HG02840 (cell line): ENCODE measurements around the gene ACKR3.

ENCODE experiments used
- ATAC-seq: cut with Tn5 transposase; IDR thresholded peaks from one replicate; pipeline ENCODE4 v1.9.1; 2021; ENCODE audit warnings: mild to moderate bottlenecking, moderate library complexity, moderate number of reproducible peaks; ENCODE audit not compliant: unreplicated experiment, low FRiP score

ACKR3 gene

DNA sequence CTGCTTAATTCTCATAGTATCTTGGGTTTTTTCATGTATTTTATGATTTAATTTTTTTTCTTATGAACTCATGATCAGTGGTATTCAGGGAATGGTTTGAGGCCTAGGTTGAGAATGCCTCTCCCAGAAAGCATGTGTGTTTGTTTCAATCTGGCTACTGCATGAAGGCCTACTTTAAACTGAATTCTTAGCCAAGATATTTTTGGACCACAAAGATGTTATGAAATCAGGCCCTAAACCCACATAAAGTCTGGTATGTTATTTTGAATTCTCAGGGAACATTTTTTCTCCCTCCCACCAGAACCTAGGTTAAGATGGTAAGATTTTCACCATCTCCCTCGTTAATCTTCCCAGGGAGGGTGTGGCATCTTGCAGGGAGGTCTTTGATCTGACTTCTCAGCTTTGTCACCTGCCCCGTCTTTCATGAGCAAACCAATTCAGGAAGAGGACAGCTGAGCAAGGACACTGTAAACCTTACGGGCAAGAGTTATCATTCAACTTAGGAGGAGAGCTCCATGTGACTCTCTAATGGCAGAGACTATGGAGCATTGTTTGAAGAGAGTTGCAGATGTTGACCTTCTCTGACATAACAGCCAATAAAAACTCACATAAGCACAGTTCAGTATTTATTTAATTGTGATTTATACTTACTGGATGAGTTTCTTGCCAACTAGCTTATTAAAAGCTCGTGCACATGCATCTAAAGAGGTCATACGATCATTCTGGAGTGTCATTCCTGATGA lies 21.3 kb upstream of the ACKR3 start:
- ATAC-seq, result no peak

DNA sequence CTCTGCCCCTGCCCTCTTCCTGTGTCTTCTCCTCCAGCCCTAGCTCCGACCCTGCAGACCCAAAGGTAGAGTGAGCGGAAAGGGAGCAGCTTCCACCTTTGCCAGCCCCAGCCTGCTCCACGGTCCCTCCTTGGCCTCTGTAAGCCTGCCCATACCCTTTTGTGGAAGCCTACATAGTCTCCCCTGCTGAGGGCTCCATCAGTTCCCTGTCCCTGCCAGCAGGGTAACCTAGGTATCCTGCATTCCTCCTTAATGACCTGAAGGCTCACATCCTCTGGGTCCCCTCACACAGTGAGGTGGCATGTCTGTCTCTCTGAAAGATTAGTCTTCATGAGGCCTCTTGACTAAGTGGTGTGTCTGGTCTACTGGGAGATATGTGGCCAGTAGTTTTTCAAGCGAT lies 20.5 kb upstream of the ACKR3 start:
- no peak for ATAC-seq

DNA sequence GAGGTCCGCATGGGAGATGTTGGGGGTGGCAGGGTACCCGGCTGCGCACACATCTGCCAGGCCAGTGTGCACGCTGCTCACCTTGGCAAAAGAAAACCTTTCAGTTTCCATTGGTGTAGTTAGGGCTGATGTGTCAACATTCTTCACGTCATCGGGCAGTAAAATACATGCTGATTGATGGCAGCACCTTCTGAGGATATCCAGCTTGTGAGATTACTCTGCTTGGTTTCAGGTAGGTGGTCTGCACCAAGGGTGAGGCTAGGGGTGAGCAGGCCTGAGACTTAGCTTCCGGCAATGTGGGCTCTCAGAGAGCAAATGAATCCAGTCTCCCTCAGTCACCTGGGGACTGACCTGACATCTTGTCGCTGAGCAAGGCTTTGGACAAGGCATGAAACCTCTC lies 19.3 kb upstream of the ACKR3 start:
- ATAC-seq, result no peak

DNA sequence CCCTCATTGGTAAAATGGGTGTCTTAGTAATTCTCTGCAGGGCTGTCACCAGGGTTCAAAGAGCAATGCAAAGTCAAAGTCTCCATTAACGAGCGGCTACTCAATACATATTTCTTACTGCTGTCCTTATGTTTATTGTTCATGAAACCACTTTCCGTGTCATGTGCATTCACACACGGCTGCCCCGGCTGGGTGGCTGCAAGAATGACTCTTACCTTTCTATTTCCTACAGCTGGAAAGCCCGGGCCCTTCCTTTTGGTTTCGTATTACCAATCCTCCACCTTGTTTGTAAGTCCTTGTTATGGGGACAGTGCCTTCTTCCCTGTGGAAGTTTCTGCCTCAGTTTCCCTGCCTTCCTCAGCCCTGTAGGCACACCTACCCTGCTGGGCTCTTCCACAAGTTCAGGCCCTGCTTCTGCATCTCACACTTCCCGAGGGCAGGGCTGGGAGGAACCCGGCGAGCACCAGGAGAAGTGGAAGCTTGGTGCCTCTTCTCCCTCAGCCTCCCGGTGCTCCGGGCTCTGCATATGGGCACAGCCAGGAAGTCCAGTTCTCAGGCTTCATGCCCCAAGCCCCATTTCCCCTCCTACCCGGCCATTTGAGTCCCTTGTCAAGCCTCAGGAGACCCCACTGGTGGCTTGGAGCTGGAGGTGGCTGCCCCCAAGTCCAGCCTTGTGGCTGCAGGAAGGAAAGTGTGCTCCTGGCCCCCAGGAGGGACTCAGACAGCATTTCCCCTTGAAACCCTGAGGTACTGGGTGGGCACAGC lies 18.7 kb upstream of the ACKR3 start:
- ATAC-seq, result peak; percentile 43

DNA sequence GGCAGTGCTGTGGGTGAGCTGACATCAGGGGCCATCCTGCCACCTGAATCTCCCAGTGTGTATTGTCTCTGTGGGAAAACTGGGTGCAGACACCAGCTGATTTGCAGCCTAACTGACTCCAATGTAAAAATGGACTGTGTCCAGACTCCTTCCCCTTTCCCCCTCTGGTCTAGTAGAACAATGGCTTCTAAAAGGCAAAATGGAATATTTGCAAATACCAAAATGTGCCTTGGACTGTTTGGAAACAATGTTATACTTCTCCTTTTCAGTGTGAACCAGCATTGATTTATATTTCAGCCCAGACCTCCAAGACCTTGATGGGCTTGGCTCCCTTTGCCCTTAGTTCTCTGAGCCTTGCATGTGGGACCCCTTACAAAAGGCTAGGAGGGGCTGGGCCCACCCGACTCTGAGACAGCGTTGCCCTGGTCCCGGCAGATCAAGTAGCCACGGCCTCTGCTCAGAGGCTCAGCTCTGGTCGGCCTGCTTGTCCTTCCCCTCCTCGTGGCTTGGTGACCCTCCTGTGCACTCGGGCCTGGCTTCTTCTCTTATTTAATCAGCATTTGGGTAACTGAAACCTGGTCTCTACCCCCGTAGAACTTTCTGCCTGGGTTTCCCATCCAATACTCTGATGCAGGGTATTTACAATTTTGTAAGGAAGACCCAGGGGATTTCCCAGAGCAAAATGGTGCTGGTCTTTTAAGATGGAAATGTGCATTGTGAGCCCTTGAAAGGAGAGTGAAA lies 18.0 kb upstream of the ACKR3 start:
- ATAC-seq, result no peak

DNA sequence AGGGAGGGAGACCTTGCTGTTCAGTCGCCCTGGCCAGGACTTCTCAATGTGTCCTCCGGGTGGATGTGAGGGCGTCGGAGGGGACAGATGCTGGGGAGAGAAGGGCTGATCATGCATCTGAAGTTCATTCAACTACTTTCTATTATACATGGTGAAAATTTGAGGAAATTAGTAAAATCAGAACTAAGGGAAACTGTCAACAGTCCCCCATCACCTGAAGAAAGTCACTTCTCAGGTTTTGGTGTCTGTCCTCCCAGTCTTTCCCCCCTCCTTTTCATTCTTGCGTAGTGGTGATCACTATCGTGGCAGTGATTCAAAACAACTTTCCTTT lies 17.4 kb upstream of the ACKR3 start:
- no peak for ATAC-seq

DNA sequence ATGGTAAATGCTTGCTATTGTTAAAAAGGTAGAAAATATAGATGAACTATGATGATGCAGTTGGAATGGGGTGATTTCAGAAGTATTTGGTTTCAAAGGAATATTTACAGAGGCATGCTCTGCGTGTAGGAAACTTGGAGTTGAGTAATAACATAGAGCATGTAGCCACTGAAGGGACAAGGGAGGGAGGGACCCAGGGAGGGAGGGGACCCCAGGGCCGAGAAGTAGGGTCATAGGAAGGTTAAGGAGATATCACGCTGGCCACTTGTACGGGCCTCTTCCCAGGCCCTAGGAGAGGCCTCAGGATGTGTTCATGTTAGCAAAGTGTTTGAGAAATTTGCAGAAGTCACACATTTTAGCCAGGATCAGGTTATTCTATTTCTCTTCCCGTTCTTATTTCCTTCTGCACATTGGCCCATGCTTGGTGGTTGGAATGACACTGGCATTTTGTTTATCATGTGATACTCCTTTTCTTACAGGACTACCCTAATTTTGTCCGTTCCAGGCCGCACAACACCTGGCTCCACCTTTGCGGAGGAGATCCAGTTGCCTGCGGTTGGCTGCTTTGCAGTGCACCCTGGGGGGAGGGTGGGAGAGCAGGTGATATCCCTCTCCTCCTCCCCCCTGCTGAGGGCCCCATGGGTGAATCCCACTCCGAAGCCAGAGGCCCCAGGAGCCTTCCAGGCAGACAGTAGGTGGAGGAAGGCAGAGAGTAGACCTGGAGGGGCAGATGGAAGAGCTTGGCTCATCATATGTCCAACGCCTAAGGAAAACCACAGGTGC lies 16.9 kb upstream of the ACKR3 start:
- ATAC-seq, result no peak

DNA sequence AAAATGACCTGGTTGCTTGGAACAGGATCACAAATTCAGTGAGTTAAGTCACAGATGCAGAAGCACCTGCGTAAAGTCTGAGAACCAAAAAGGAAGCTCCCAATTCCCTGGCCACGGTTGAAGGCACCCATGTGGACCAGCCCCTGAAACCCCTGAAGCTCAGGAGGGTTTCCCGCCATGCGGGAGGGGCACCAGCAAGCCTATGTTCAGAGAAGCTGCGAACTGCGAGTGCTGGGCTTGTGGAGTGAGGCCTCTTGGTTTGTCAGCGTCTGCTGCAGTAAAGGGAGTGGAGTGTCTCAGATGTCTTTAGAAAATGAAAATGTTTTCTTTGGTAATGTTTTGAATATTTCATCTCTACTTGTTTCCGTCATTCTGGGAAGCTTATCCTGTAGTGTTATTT lies 16.1 kb upstream of the ACKR3 start:
- ATAC-seq, result no peak

DNA sequence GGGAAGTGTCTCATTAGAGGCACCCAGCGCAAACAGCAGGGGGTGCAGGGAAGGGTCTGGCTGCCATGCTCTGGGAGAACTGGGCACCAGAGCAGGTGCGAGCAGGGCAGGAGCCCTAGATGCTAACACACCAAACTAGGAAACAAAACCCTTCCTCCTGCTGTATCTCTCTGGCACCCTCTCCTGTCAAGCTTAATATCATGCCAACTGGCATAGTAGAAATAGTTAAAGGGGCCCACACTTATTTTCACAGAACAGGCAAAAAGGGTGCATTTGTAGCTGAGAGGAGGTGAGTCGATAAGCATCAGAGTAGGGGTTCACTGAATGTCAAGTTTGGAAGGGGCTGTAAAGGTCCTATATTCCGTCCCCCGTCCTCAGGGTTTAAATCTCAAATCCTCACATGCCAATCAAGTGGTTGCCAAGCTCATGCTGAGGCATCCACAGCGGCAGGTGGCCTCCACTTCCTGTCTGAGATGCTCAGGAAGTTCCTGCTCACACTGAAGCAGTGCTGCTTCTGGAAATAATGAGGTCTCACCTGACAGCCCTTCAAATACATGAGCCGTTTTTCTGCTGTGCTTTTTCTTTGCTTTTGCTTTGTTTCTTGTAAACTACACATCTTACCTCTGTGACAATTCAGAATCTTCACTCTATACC lies 14.9 kb upstream of the ACKR3 start:
- ATAC-seq, result no peak

DNA sequence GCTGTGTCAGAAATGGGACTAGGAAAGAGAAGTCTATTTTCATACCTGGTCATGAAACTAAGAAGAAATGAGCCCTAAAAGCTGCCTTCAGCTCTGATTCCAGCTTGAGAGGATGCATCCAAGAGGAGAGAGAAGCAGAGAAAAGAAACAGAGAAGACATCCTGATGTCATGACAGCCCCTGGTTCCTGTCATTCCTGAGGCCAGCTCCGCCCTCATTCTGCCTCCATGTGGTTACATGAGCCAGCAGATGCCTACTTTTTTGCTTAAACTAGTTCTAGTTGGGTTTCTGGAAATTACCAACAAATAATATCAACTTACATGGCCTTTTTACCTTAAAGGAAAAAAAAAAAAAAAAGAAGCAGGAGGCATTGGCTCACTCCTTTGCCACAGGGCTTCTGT lies 14.1 kb upstream of the ACKR3 start:
- no peak for ATAC-seq

DNA sequence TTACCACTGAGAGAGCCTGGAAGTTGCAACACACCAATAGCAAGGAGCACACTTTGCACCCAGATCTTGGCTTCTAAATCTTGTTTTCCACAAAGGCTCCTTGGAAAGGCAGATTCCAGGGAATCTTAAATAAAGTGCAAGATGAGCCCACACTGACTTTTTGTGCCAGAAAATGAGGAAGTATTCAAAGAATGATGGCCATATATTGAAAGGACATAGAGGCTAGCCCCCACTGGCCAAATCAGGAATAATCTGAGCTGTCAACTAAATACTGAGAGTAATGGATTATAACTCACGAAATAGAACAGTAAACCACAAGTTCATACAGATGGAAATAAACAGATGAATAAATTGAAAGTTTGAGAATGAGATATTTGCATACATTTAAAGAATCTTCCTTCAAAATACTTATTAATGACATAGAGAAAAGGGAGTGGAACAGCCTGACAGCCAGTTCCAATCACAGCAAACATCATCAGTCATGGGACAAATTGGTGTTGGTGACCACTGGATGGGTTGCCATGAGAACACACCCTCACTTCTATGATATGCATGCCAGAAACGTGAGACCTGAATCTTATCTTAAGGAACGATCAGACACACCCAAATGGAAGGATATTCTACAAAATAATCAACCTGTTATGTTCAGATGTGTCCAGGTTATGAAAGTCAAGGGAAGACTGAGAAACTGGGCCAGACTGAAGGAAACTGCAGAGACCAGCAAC lies 12.2 kb upstream of the ACKR3 start:
- no peak for ATAC-seq

DNA sequence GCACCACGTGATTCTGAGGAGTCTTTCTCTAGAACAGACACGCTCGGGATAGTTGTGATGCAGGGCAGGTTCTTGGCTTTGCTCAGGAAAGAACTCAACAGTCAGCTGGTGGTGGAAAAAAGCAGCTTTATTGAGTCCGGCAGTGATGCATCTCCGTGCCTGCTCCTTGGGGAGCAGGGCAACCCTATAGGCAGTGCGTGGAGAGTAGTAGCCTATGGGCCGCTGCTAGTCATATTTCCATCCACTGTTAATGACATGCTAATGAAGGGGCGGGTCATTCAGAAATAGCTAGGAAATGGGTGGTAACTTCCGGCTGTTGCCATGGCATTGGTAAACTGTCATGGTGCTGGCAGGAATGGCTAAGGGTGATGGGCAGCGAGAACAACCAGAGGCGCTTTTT lies 11.6 kb upstream of the ACKR3 start:
- ATAC-seq, result no peak

DNA sequence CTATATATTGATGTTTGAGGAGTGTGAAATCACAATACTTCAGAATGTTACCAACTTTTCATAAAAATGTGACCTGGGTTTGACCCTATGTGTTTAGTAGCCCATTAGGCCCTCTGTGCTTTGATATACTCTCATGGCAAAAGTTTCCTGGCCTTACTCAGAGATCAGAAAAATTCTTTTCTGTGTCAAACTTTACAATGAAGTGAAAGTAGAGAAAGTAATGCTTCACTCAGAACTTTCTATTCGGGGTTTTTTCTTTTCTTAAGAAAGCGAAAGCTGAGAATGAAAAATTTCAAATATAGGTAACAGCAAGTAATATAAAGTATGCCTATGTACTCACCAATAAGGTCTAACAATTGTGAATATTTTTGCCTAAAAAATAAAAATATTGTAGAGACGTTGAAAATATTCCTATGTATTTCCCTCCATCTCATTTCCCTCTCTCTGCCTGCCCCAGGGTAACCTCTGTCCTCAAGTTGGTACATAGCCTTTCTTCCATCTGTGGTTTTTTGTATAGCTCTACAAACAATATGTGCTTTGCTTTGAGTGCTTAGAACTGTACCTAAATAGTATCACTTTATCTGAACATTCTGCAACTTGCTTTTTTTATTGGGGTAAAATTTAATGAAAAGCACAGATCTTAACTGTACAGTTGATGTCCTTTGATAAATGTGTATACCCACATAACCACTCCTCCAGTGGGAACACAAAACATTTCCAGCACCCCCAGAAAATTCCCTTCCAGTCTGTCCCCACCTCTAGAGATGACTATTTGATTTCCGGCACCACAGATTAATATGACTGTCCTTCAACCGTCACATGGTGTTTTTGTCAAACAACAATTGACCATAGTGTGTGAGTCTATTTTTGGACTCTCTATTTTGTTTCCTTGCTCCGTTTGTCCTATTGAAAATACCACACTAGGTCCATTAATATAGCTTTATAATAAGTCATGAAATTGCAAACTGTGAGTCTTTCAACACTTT lies 10.3 kb upstream of the ACKR3 start:
- no peak for ATAC-seq

DNA sequence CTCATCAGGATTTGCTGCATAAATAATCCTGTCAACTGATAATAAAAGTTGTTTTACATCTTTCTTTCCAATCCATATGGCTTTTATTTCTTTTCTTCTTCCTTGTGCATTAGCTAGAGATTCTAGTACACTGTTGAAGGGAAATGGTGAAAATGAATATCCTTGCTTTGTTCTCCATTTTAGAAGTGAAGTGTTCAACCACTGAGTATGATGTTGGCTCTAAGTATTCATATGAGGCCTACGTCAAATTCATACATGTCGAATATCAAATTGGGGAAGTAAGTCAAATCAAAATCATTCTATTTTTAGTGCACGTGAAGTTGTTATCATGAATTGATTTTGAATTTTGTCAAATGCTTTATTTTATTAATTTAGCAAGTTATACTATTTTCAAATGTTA lies 7.8 kb upstream of the ACKR3 start:
- no peak for ATAC-seq

DNA sequence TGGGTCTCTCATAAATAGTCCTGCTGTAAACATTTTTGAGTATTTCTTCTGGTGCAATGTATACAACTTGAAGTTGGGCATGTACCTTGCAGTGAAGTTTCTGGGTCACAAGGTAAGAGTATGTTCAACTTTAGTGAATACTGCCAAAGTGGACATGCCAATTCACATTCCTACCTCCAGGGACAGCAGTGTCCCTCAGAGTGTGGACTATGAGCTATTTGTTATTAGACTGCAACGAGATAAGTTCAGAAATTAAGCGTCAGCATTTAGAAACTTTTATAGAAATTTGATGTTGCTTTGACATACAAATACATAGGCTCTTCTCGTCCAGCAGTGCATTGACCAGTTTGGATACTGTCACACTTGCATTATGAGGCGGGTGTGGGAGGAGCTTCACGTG lies 7.2 kb upstream of the ACKR3 start:
- ATAC-seq, result no peak

DNA sequence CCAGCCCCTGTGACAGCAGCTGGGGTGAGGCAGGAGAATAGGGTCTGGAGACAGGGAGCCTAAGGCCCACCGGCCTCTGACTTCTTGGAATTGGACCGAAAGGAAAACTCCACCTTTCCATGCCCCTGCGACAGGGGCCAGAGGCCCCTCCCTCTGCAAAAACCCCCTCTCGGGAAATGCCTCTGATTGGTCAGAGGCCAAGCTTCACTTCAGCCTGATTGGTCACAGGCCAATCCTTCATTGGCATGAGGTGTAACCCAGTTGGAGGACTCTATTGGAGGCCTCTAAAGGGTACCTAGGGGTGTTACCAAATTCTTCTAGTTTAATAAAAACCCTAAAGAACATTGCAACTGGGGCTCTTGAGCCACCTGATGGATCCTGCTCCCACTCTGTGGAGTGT lies 5.7 kb upstream of the ACKR3 start:
- no peak for ATAC-seq

DNA sequence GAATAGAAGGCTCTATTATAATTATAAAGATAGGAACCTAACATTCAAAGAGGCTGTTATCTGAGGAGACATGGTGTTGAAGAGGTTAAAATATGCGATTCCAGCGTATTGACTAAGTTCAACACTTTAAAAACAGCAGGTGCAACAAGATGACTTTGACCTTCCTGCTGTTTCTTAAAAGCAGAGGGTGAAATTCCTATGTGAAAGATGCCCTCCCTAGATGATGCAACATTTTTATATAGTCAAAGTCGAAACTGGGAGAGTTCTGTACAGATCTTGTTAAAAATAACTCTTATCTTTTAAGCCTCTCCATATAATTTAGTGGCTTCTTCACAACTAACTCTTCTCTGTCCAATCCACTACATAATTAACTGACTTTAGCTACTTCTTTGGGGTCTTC lies 4.4 kb upstream of the ACKR3 start:
- ATAC-seq, result no peak

DNA sequence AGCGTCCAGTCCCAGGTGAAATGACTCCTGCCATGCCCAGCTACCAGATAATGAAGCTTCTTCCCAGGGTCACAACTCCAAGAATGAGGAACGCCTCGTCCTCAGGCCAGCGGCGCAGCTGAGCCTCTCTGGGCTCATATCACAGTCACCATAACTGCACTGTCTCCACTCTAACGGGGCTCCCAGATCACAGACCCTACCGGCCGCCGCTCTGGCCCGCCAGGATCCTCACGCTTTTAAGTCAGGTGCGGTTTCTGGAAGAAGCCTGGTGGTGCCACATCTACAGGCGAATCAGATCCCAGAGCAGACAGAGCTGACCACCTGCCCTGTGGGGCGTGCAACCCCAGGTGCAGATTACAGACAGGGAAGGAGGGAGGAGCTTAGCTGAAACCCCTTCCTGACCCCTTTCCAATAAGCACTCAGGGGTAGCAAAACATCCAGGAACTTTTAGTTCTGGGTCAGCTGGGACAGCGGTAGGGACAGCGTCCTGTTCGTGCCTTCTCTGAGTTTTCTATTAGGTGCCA lies 3.7 kb upstream of the ACKR3 start:
- ATAC-seq, result no peak
